ENCODE data around the gene MYL11. TPM values are rescaled to one million over a fixed set of nuclear protein-coding genes. Genes with fewer than 3 reads are reported as not detected.

The MYL11 gene
- total RNA-seq, 1 experiment from 2014 or later, result not detected

DNA sequence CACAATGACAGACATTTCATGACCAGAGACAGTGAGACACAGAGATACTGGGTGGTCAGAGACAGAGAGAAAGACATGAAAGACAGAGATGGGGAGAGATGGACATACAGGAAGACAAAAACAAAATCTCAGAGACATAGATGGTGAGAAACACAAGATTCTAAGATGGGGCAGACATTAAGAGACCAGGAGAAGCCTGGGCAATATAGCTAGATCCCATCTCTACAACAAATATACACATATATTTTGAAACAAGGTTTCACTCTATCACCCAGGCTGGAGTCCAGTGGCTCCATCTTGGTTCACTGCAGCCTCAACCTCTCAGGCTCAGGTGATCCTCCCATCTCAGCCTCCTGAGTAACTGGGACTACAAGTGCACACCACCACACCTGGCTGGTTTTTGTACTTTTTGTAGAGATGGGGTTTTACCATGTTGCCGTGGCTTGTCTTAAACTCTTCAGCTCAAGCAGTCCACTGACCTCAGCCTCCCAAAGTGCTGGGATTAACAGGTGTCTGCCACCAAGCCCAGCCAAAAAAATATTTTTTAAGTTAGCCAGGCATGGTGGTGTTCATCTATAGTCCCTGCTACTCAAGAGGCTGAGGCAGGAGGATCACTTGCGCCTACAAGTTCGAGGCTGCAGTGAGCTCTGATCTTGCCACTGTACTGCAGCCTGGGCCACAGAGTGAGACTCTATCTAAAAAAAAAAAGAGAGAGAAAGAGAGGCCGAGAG is 5.6 kb downstream of the MYL11 start:
- RAD21 ChIA-PET (ENCODE audit: low non-redundant PET in 1 of 2, low total read pairs in 2 of 2, uncharacterized antibody in 2 of 2, unreplicated experiment in 2 of 2), result no interaction called here
- Histone ChIP-seq H3K4me1 (ENCODE audit: control insufficient read depth in 1 of 2, insufficient read depth in 2 of 2, low read length in 2 of 2) (peaks cover 14 to 33% of the 10 kb centered on the region in 2 experiments), H3K27ac (ENCODE audit: low read depth, low read length) (no peak overlapping the region), H3K9ac (ENCODE audit: low read length) (no peak overlapping the region), H3K27me3 (ENCODE audit: insufficient read depth, low read length) (no peaks in the 10 kb centered on the region), H4K20me1 (ENCODE audit: insufficient read depth) (no peaks in the 10 kb centered on the region), H3K4me3 (replicated peaks in 1 of 2; ENCODE audit: low read depth in 1 of 2, low read length in 2 of 2) (no peak overlapping the region), H3K79me2 (ENCODE audit: insufficient read depth, low read length) (no peaks in the 10 kb centered on the region), H3K9me2 (ENCODE audit: insufficient read depth) (no peaks in the 10 kb centered on the region), H3K36me3 (ENCODE audit: control insufficient read depth in 1 of 2, insufficient read depth in 2 of 2, low read length in 2 of 2) (no peaks in the 10 kb centered on the region), H2AFZ (ENCODE audit: low read depth, low read length, poor library complexity, severe bottlenecking) (no peak overlapping the region), H3K4me2 (ENCODE audit: low read length) (no peak overlapping the region), H3K9me3 (ENCODE audit: control insufficient read depth in 1 of 2, insufficient read depth in 1 of 2, low read depth in 1 of 2, low read length in 2 of 2) (no peaks in the 10 kb centered on the region)
- TSS peak; percentile 47 for BruUV-seq (replicated peaks)
- POLR2A ChIA-PET, result no interaction called here
- no peak for DNase-seq (ENCODE audit: low read depth, low spot score)
- intact Hi-C loops (cut with micrococcal nuclease), result no loop called here
- ATAC-seq, result no peak
- CTCF ChIA-PET, result interaction anchor here (1.5 kb wide), 1 partner anchor 29 kb away, joined by 3 read pairs; no protein-coding TSS in a partner anchor
- TF ChIP-seq, protein P1, sequence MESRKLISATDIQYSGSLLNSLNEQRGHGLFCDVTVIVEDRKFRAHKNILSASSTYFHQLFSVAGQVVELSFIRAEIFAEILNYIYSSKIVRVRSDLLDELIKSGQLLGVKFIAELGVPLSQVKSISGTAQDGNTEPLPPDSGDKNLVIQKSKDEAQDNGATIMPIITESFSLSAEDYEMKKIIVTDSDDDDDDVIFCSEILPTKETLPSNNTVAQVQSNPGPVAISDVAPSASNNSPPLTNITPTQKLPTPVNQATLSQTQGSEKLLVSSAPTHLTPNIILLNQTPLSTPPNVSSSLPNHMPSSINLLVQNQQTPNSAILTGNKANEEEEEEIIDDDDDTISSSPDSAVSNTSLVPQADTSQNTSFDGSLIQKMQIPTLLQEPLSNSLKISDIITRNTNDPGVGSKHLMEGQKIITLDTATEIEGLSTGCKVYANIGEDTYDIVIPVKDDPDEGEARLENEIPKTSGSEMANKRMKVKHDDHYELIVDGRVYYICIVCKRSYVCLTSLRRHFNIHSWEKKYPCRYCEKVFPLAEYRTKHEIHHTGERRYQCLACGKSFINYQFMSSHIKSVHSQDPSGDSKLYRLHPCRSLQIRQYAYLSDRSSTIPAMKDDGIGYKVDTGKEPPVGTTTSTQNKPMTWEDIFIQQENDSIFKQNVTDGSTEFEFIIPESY (IDR thresholded peaks at IDR 0.05; ENCODE audit: extremely low read depth, insufficient replicate concordance, low read length), result no peak

DNA sequence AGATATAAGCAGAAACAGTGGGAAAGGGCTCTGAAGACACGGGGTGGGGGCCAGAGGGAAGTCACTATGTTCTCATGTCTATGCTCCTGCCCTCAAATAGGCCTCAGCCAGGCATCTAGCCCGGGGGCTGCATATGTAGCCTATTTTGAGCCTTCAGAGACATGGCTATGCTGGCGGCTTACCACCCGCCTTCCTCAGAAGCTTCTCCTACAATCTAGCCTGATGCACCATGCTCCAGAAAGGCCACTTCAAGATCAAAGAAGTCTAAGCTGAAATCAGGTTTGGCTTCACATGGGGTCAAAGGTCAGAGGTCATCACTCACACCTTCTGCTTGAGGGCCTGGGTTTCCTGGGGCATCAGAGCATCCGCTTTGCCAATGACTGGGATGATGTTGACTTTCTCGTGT is 6.2 kb downstream of the MYL11 start:
- ChIA-PET CTCF (no interaction called here), POLR2A (no interaction called here), RAD21 (ENCODE audit: low non-redundant PET in 1 of 2, low total read pairs in 2 of 2, uncharacterized antibody in 2 of 2, unreplicated experiment in 2 of 2) (no interaction called here)
- Histone ChIP-seq H3K27ac (ENCODE audit: low read depth, low read length) (no peak overlapping the region), H3K4me3 (replicated peaks in 1 of 2; ENCODE audit: low read depth in 1 of 2, low read length in 2 of 2) (no peak overlapping the region), H3K9me3 (ENCODE audit: control insufficient read depth in 1 of 2, insufficient read depth in 1 of 2, low read depth in 1 of 2, low read length in 2 of 2) (no peaks in the 10 kb centered on the region), H3K27me3 (ENCODE audit: insufficient read depth, low read length) (no peaks in the 10 kb centered on the region), H4K20me1 (ENCODE audit: insufficient read depth) (no peaks in the 10 kb centered on the region), H3K4me2 (ENCODE audit: low read length) (no peak overlapping the region), H3K9me2 (ENCODE audit: insufficient read depth) (no peaks in the 10 kb centered on the region), H3K9ac (ENCODE audit: low read length) (no peak overlapping the region), H3K79me2 (ENCODE audit: insufficient read depth, low read length) (no peaks in the 10 kb centered on the region), H3K36me3 (ENCODE audit: control insufficient read depth in 1 of 2, insufficient read depth in 2 of 2, low read length in 2 of 2) (no peaks in the 10 kb centered on the region), H2AFZ (ENCODE audit: low read depth, low read length, poor library complexity, severe bottlenecking) (no peak overlapping the region), H3K4me1 (ENCODE audit: control insufficient read depth in 1 of 2, insufficient read depth in 2 of 2, low read length in 2 of 2) (peaks cover 14 to 33% of the 10 kb centered on the region in 2 experiments)
- BruUV-seq (replicated peaks), result no TSS peak
- DNase-seq (ENCODE audit: low read depth, low spot score), result no peak
- intact Hi-C loops (cut with micrococcal nuclease), result no loop called here
- TF ChIP-seq, protein P2, sequence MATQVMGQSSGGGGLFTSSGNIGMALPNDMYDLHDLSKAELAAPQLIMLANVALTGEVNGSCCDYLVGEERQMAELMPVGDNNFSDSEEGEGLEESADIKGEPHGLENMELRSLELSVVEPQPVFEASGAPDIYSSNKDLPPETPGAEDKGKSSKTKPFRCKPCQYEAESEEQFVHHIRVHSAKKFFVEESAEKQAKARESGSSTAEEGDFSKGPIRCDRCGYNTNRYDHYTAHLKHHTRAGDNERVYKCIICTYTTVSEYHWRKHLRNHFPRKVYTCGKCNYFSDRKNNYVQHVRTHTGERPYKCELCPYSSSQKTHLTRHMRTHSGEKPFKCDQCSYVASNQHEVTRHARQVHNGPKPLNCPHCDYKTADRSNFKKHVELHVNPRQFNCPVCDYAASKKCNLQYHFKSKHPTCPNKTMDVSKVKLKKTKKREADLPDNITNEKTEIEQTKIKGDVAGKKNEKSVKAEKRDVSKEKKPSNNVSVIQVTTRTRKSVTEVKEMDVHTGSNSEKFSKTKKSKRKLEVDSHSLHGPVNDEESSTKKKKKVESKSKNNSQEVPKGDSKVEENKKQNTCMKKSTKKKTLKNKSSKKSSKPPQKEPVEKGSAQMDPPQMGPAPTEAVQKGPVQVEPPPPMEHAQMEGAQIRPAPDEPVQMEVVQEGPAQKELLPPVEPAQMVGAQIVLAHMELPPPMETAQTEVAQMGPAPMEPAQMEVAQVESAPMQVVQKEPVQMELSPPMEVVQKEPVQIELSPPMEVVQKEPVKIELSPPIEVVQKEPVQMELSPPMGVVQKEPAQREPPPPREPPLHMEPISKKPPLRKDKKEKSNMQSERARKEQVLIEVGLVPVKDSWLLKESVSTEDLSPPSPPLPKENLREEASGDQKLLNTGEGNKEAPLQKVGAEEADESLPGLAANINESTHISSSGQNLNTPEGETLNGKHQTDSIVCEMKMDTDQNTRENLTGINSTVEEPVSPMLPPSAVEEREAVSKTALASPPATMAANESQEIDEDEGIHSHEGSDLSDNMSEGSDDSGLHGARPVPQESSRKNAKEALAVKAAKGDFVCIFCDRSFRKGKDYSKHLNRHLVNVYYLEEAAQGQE (IDR thresholded peaks at IDR 0.05; ENCODE audit: low read depth), result no peak
- no peak for TF ChIP-seq CEBPB (IDR thresholded peaks at IDR 0.05; ENCODE audit: low read depth)
- TF ChIP-seq, protein P3, sequence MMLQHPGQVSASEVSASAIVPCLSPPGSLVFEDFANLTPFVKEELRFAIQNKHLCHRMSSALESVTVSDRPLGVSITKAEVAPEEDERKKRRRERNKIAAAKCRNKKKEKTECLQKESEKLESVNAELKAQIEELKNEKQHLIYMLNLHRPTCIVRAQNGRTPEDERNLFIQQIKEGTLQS (IDR thresholded peaks at IDR 0.05), result no peak
- no peak for TF ChIP-seq RAD21 (IDR thresholded peaks at IDR 0.05; ENCODE audit: low read depth)
- TF ChIP-seq FOSL1 (IDR thresholded peaks at IDR 0.05; ENCODE audit: low read depth), result no peak
- TF ChIP-seq JUND (IDR thresholded peaks at IDR 0.05), result no peak
- no peak for TF ChIP-seq YY1 (IDR thresholded peaks at IDR 0.05; ENCODE audit: extremely low read depth, insufficient replicate concordance, low read depth, low read length)
- TF ChIP-seq CBX3 (IDR thresholded peaks at IDR 0.05; ENCODE audit: low read depth), result no peak
- TF ChIP-seq POLR2AphosphoS5 (IDR thresholded peaks at IDR 0.05; ENCODE audit: low read depth, low read length), result no peak
- no peak for TF ChIP-seq EZH2phosphoT487 (IDR thresholded peaks at IDR 0.05; ENCODE audit: borderline replicate concordance)
- TF ChIP-seq, protein P4, sequence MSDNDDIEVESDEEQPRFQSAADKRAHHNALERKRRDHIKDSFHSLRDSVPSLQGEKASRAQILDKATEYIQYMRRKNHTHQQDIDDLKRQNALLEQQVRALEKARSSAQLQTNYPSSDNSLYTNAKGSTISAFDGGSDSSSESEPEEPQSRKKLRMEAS (IDR thresholded peaks at IDR 0.05), result no peak
- TF ChIP-seq EGR1 (IDR thresholded peaks at IDR 0.05; ENCODE audit: low read depth), result no peak
- TF ChIP-seq ZFX (IDR thresholded peaks at IDR 0.05), result no peak
- no peak for ATAC-seq
